ENCODE data around the gene CGB1. TPM values are rescaled to one million over a fixed set of nuclear protein-coding genes. Genes with fewer than 3 reads are reported as not detected.
"Not testable (repeated sequence)": the region's sequence is repeated elsewhere in the genome, so short reads cannot be mapped to it uniquely, and the experiment has no call there.

The CGB1 gene
- total RNA-seq, 3 donors from 2014 or later: not detected

GRCh38 chr19:49020342-49020741 is 16.4 kb downstream of the CGB1 start:
- H3K36me3 ChIP-seq (ENCODE audit: low read depth): no peaks in the 10 kb centered on the region
- DNase-seq: no peak

GRCh38 chr19:49019242-49019932 is 17.3 kb downstream of the CGB1 start:
- H3K4me1 ChIP-seq (ENCODE audit: low read depth): peaks cover 12% of the 10 kb centered on the region
- DNase-seq (peak; percentile 85 to 88 (median 85)), ATAC-seq (peak; percentile 84)
- TF ChIP-seq CTCF (IDR thresholded peaks at IDR 0.05): no peak
- H3K36me3 ChIP-seq (ENCODE audit: low read depth): no peaks in the 10 kb centered on the region
- no peak overlapping the region for H3K4me3 ChIP-seq
- H3K9me3 ChIP-seq: no peaks in the 10 kb centered on the region
- intact Hi-C loops (cut with DNase I, micrococcal nuclease): no loop called here

More at GRCh38 chr19:49020342-49020741, 16.4 kb downstream of the CGB1 start:
- ATAC-seq: no peak
- Histone ChIP-seq H3K4me3 (no peak overlapping the region), H3K9me3 (no peaks in the 10 kb centered on the region), H3K4me1 (ENCODE audit: low read depth) (peaks cover 12% of the 10 kb centered on the region)
- intact Hi-C loops (cut with DNase I, micrococcal nuclease): no loop called here
- no peak for TF ChIP-seq CTCF (IDR thresholded peaks at IDR 0.05)

- H3K4me3 ChIP-seq; intact Hi-C loops (cut with DNase I, micrococcal nuclease); H3K9me3 ChIP-seq; H3K36me3 ChIP-seq (ENCODE audit: low read depth): not testable (repeated sequence)
- peak; percentile 27 for ATAC-seq
- DNase-seq: peak in 2 of 3 donors; percentile 40 to 53
- H3K4me1 ChIP-seq (ENCODE audit: low read depth): peaks cover 12% of the 10 kb centered on the region
Measured at GRCh38 chr19:49018388-49019241, 18.1 kb downstream of the CGB1 start.

GRCh38 chr19:49017666-49018351 is 18.9 kb downstream of the CGB1 start:
- H3K4me3 ChIP-seq: no peak overlapping the region
- TF ChIP-seq CTCF (IDR thresholded peaks at IDR 0.05): peak; percentile 33
- H3K9me3 ChIP-seq: no peaks in the 10 kb centered on the region
- intact Hi-C loops (cut with DNase I, micrococcal nuclease): no loop called here
- DNase-seq (peak; percentile 49 to 70 (median 69)), ATAC-seq (peak; percentile 72)
- no peaks in the 10 kb centered on the region for H3K36me3 ChIP-seq (ENCODE audit: low read depth)
- peaks cover 12% of the 10 kb centered on the region for H3K4me1 ChIP-seq (ENCODE audit: low read depth)

- Histone ChIP-seq H3K4me1 (ENCODE audit: low read depth) (peaks cover 12% of the 10 kb centered on the region), H3K4me3 (no peak within 1 kb of the TSS), H3K36me3 (ENCODE audit: low read depth) (no peaks in the 10 kb centered on the region), H3K9me3 (no peaks in the 10 kb centered on the region)
- no peak for ATAC-seq
- no peak for TF ChIP-seq CTCF (IDR thresholded peaks at IDR 0.05)
- DNase-seq: no peak
- intact Hi-C loops (cut with DNase I, micrococcal nuclease): no loop called here
Measured at GRCh38 chr19:49017041-49017665, 19.5 kb downstream of the CGB1 start, which contains the start of gene LHB. Gene LHB, minus strand, starts transcription at chr19:49017091. Its CDS starts 10 bp downstream, at chr19:49017081.

Measured in mucosa of descending colon (tissue), 3 donors.